SK-N-SH (cell line): ENCODE measurements around the gene SERPINE1. TPM values are rescaled to one million over a fixed set of nuclear protein-coding genes. Genes with fewer than 3 reads are reported as not detected.

Experiments used
- CTCF ChIA-PET: fragments of 300-600, 350-600 bp; formaldehyde crosslinking; extraction: SDS; loops from one replicate; lab custom pipeline; 2021; lab: Yijun Ruan, JAX
- POLR2A ChIA-PET: fragments of 350-600 bp; sonication (Branson Sonifier 250); formaldehyde crosslinking; extraction: SDS; loops from one replicate; lab custom pipeline; 2020; ENCODE audit warnings: antibody characterized with exemption, inconsistent platforms; lab: Yijun Ruan, JAX
- DNase-seq: peaks from one replicate; pipeline ENCODE4 v3.0.0; 2012
- H2AFZ ChIP-seq: fragments of 200-600 bp; sonication (generic); 2 replicates; pipeline ENCODE4 v1.8.1; 2016; ENCODE audit warnings: antibody characterized with exemption, mild to moderate bottlenecking, low read depth
- H3F3A ChIP-seq: fragments of 200-600 bp; sonication (generic); replicated peaks from 2 replicates; pipeline ENCODE3; 2016; ENCODE audit warnings: antibody characterized with exemption, mild to moderate bottlenecking; ENCODE audit not compliant: insufficient read depth
- H3K27ac ChIP-seq, 2 experiments: fragments of 200-500 bp in 1 of 2; fragments of 200-600 bp in 1 of 2; sonication (Bioruptor generic) in 1 of 2; sonication (generic), shearing (Covaris generic) in 1 of 2; 2 replicates each; pipeline versions ENCODE4 v1.5.1 to v1.6.1; 2014 to 2016; ENCODE audit warnings: low read depth in 2 of 2, inconsistent platforms in 1 of 2, low read length in 1 of 2, mild to moderate bottlenecking in 1 of 2, mixed read lengths in 1 of 2
- H3K27me3 ChIP-seq: fragments of 200-600 bp; sonication (generic), shearing (Covaris generic); 2 replicates; pipeline ENCODE4 v1.6.1; 2016; ENCODE audit warnings: mixed run types; ENCODE audit not compliant: insufficient read depth
- H3K36me3 ChIP-seq, 2 experiments: fragments of 200-500 bp in 1 of 2; fragments of 200-600 bp in 1 of 2; sonication (Bioruptor generic) in 1 of 2; sonication (generic) in 1 of 2; replicated peaks in 1 of 2; 2 replicates each; pipeline versions ENCODE3 to v1.5.1; 2014 to 2016; ENCODE audit warnings: low read length in 1 of 2, mild to moderate bottlenecking in 1 of 2; ENCODE audit not compliant: insufficient read depth in 2 of 2, control insufficient read depth in 1 of 2
- H3K4me1 ChIP-seq, 2 experiments: fragments of 200-500 bp in 1 of 2; fragments of 200-600 bp in 1 of 2; sonication (Bioruptor generic) in 1 of 2; sonication (generic), shearing (Covaris generic) in 1 of 2; 2 replicates each; pipeline versions ENCODE4 v1.5.1 to v1.6.1; 2014 to 2016; ENCODE audit warnings: low read depth in 1 of 2, low read length in 1 of 2, mixed run types in 1 of 2; ENCODE audit not compliant: insufficient read depth in 2 of 2, control insufficient read depth in 1 of 2
- H3K4me2 ChIP-seq: fragments of 200-600 bp; sonication (generic), shearing (Covaris generic); 2 replicates; pipeline ENCODE4 v1.6.1; 2017; ENCODE audit warnings: mixed run types
- H3K4me3 ChIP-seq, 2 experiments: fragments of 200-500 bp in 1 of 2; fragments of 200-600 bp in 1 of 2; sonication (Bioruptor generic) in 1 of 2; sonication (generic), shearing (Covaris generic) in 1 of 2; 2 replicates each; pipeline versions ENCODE4 v1.5.1 to v1.8.1; 2014 to 2016; ENCODE audit warnings: low read depth in 2 of 2, inconsistent platforms in 1 of 2, low read length in 1 of 2, mild to moderate bottlenecking in 1 of 2, mixed read lengths in 1 of 2, moderate library complexity in 1 of 2
- H3K79me2 ChIP-seq: fragments of 200-600 bp; sonication (generic); 2 replicates; pipeline ENCODE4 v1.8.1; 2017; ENCODE audit warnings: mild to moderate bottlenecking; ENCODE audit not compliant: insufficient read depth
- H3K9ac ChIP-seq: fragments of 200-600 bp; sonication (generic); 2 replicates; pipeline ENCODE4 v1.6.1; 2017; ENCODE audit warnings: mixed run types
- H3K9me2 ChIP-seq: fragments of 200-600 bp; sonication (generic); 2 replicates; pipeline ENCODE4 v1.6.1; 2017; ENCODE audit warnings: mixed run types
- H3K9me3 ChIP-seq: fragments of 200-600 bp; sonication (generic); 2 replicates; pipeline ENCODE4 v1.6.1; 2017; ENCODE audit warnings: mixed run types, mild to moderate bottlenecking, moderate library complexity
- H4K20me1 ChIP-seq: fragments of 200-600 bp; sonication (generic); 2 replicates; pipeline ENCODE4 v1.6.1; 2017; ENCODE audit warnings: mild to moderate bottlenecking, mixed run types; ENCODE audit not compliant: insufficient read depth
- EP300 ChIP-seq, 2 experiments: IDR thresholded peaks; 2 replicates each; pipeline versions ENCODE4 v1.4.0 to v1.6.1; 2012; ENCODE audit warnings: borderline replicate concordance in 1 of 2, low read depth in 1 of 2, low read length in 1 of 2
- GATA2 ChIP-seq: sonication (generic); formaldehyde crosslinking; IDR thresholded peaks from 2 replicates; pipeline ENCODE4 v1.5.0; 2020; ENCODE audit warnings: mild to moderate bottlenecking, missing genetic modification reagents
- JUND ChIP-seq: IDR thresholded peaks from 2 replicates; pipeline ENCODE4 v1.4.0; 2012
- MXI1 ChIP-seq: IDR thresholded peaks from 2 replicates; pipeline ENCODE4 v1.6.1; 2012; ENCODE audit warnings: mild to moderate bottlenecking, low read depth, low read length, improper control_type of control experiment
- NFIC ChIP-seq: IDR thresholded peaks from 2 replicates; pipeline ENCODE4 v1.4.0; 2012; ENCODE audit warnings: borderline replicate concordance
- NRF1 ChIP-seq: IDR thresholded peaks from 2 replicates; pipeline ENCODE4 v1.6.1; 2012; ENCODE audit warnings: low read depth, mild to moderate bottlenecking, low read length
- POLR2AphosphoS5 ChIP-seq: IDR thresholded peaks from 2 replicates; pipeline ENCODE4 v1.6.1; 2012; ENCODE audit warnings: low read depth, low read length
- RCOR1 ChIP-seq: fragments of 150-350 bp; IDR thresholded peaks from 2 replicates; pipeline ENCODE4 v1.6.1; 2017; ENCODE audit warnings: antibody characterized with exemption, low read length
- SMC3 ChIP-seq: IDR thresholded peaks from 2 replicates; pipeline ENCODE4 v1.6.1; 2012; ENCODE audit warnings: low read depth, low read length, improper control_type of control experiment
- TAF1 ChIP-seq: IDR thresholded peaks from 2 replicates; pipeline ENCODE4 v1.6.1; 2012; ENCODE audit warnings: low read depth, mild to moderate bottlenecking, low read length, moderate library complexity, borderline replicate concordance
- TCF12 ChIP-seq: IDR thresholded peaks from 2 replicates; pipeline ENCODE4 v1.4.0; 2012
- WGBS: methylation state at CpG from one replicate; pipeline ENCODE4 v1.1.6; 2017; ENCODE audit warnings: low lambda C conversion rate; 5-methylcytosine and 5-hydroxymethylcytosine counted together
- polyA plus RNA-seq, 3 experiments: library from polyadenylated mRNA; depleted of rRNA; stranded (reverse); fragments of >200 nt; gene quantifications; 2 replicates each; pipeline ENCODE4 v1.2.3, GENCODE V29; 2012
- small RNA-seq, 7 experiments: library from RNA; depleted of rRNA; stranded (forward); fragments of <200 nt; gene quantifications; one replicate each; pipeline ENCODE3, GENCODE V24; 2012
- TF ChIP-seq, protein P1 (sequence below): fragments of 150-350 bp; IDR thresholded peaks from 2 replicates; pipeline ENCODE4 v1.6.1; 2016; ENCODE audit warnings: mild to moderate bottlenecking, low read depth, low read length
- TF ChIP-seq, protein P2 (sequence below): IDR thresholded peaks from 2 replicates; pipeline ENCODE4 v1.4.0; 2012; ENCODE audit warnings: low read depth, borderline replicate concordance
- TF ChIP-seq, protein P3 (sequence below): IDR thresholded peaks from 2 replicates; pipeline ENCODE4 v1.6.1; 2012; ENCODE audit warnings: mild to moderate bottlenecking, low read depth, low read length, moderate library complexity

The SERPINE1 gene
- polyA plus RNA-seq, 1 of the 3 experiments (the other 2 are of a cell fraction): 4,174 TPM

DNA sequence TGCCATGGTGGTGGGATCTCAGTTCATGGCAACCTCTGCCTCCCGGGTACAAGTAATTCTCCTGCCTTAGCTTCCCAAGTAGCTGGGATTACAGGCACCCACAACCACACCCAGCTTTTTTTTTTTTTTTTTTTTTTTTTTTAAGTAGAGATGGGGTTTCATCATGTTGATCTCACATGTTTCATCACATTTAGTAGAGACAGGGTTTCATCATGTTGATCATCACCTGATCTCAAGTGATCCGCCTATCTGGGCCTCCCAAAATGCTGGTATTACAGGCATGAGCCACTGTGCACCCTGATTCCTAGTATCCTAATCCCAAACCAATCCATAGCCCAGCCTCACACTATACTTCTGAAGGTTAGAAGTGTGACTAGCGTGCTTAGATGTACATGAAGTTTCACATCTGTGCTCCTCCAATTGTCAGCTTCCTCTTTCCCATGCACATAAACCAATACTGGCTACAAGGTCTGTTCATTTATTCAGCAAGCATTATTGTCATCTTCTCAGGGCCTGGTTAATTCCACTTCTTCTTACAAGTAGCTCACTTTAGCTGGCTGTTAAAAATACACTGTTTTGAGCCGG is 60.0 kb downstream of the SERPINE1 start:
- ChIA-PET CTCF (interaction anchor here (0.9 to 7.2 kb wide), 8 partner anchors 10 to 57 kb away, joined by 3 to 51 read pairs (median 3); partner anchors contain the start of gene MOGAT3), POLR2A (no interaction called here)
- TF ChIP-seq SMC3 (no peak), RCOR1 (no peak), TCF12 (no peak), GATA2 (CRISPR knock-in tag) (no peak), NFIC (no peak), POLR2AphosphoS5 (no peak), EP300 (IDR thresholded peaks at IDR 0.05; ENCODE audit: borderline replicate concordance in 1 of 2, low read depth in 1 of 2, low read length in 1 of 2) (no peak), JUND (no peak), NRF1 (no peak), MXI1 (no peak), TAF1 (no peak)
- TF ChIP-seq, protein P1, sequence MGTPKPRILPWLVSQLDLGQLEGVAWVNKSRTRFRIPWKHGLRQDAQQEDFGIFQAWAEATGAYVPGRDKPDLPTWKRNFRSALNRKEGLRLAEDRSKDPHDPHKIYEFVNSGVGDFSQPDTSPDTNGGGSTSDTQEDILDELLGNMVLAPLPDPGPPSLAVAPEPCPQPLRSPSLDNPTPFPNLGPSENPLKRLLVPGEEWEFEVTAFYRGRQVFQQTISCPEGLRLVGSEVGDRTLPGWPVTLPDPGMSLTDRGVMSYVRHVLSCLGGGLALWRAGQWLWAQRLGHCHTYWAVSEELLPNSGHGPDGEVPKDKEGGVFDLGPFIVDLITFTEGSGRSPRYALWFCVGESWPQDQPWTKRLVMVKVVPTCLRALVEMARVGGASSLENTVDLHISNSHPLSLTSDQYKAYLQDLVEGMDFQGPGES: no peak
- TF ChIP-seq, protein P2, sequence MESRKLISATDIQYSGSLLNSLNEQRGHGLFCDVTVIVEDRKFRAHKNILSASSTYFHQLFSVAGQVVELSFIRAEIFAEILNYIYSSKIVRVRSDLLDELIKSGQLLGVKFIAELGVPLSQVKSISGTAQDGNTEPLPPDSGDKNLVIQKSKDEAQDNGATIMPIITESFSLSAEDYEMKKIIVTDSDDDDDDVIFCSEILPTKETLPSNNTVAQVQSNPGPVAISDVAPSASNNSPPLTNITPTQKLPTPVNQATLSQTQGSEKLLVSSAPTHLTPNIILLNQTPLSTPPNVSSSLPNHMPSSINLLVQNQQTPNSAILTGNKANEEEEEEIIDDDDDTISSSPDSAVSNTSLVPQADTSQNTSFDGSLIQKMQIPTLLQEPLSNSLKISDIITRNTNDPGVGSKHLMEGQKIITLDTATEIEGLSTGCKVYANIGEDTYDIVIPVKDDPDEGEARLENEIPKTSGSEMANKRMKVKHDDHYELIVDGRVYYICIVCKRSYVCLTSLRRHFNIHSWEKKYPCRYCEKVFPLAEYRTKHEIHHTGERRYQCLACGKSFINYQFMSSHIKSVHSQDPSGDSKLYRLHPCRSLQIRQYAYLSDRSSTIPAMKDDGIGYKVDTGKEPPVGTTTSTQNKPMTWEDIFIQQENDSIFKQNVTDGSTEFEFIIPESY: no peak
- TF ChIP-seq, protein P3, sequence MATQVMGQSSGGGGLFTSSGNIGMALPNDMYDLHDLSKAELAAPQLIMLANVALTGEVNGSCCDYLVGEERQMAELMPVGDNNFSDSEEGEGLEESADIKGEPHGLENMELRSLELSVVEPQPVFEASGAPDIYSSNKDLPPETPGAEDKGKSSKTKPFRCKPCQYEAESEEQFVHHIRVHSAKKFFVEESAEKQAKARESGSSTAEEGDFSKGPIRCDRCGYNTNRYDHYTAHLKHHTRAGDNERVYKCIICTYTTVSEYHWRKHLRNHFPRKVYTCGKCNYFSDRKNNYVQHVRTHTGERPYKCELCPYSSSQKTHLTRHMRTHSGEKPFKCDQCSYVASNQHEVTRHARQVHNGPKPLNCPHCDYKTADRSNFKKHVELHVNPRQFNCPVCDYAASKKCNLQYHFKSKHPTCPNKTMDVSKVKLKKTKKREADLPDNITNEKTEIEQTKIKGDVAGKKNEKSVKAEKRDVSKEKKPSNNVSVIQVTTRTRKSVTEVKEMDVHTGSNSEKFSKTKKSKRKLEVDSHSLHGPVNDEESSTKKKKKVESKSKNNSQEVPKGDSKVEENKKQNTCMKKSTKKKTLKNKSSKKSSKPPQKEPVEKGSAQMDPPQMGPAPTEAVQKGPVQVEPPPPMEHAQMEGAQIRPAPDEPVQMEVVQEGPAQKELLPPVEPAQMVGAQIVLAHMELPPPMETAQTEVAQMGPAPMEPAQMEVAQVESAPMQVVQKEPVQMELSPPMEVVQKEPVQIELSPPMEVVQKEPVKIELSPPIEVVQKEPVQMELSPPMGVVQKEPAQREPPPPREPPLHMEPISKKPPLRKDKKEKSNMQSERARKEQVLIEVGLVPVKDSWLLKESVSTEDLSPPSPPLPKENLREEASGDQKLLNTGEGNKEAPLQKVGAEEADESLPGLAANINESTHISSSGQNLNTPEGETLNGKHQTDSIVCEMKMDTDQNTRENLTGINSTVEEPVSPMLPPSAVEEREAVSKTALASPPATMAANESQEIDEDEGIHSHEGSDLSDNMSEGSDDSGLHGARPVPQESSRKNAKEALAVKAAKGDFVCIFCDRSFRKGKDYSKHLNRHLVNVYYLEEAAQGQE: no peak
- Histone ChIP-seq H3K4me2 (no peak overlapping the region), H4K20me1 (no peaks in the 10 kb centered on the region), H2AFZ (no peak overlapping the region), H3K9me3 (no peaks in the 10 kb centered on the region), H3K36me3 (no peaks in the 10 kb centered on the region), H3K79me2 (no peaks in the 10 kb centered on the region), H3K9ac (no peak overlapping the region), H3K27me3 (no peaks in the 10 kb centered on the region), H3F3A (peaks cover 16% of the 10 kb centered on the region), H3K4me3 (no peak overlapping the region), H3K27ac (no peak overlapping the region), H3K9me2 (no peaks in the 10 kb centered on the region), H3K4me1 (peaks cover 0 to 3% of the 10 kb centered on the region in 2 experiments; a peak in 1 of 4 replicates)
- no peak for DNase-seq
- 90% methylated on average over 4 of the region's 4 CpGs for WGBS

Small RNAs within 50 kb of the gene (small RNA-seq; reads per million reads assigned to genes)
- 0 to 0.39 (median 0) reads per million in 7 experiments for gene MIR4653

Other genes starting within 250 kb of the SERPINE1 start
- 4.5 and 5.6 TPM in 2 replicates for gene UFSP1, start 237.4 kb upstream of the SERPINE1 start, polyA plus RNA-seq (2012; rRNA removed)
- gene ACHE, start 231.2 kb upstream of the SERPINE1 start, polyA plus RNA-seq (2012; rRNA removed): 1.8 and 2.1 TPM in 2 replicates
- 0.03 and 0.11 TPM in 2 replicates for gene MUC3A, start 177.6 kb upstream of the SERPINE1 start, polyA plus RNA-seq (2012; rRNA removed)
- 0.18 TPM in 1 of 2 replicates, not detected in the other for gene MUC12, start 157.5 kb upstream of the SERPINE1 start, polyA plus RNA-seq (2012; rRNA removed)
- not detected in 2 replicates for gene MUC17, start 107.0 kb upstream of the SERPINE1 start, polyA plus RNA-seq (2012; rRNA removed)
- 2.5 and 2.9 TPM in 2 replicates for gene TRIM56, start 41.6 kb upstream of the SERPINE1 start, polyA plus RNA-seq (2012; rRNA removed)
- gene AP1S1, start 27.4 kb downstream of the SERPINE1 start, polyA plus RNA-seq (2012; rRNA removed): 616 and 704 TPM in 2 replicates
- 17.4 and 54.3 TPM in 2 replicates for gene VGF, start 38.5 kb downstream of the SERPINE1 start, polyA plus RNA-seq (2012; rRNA removed)
- gene NAT16, start 53.2 kb downstream of the SERPINE1 start, polyA plus RNA-seq (2012; rRNA removed): 0.64 and 0.68 TPM in 2 replicates
- not detected in 2 replicates for gene MOGAT3, start 73.9 kb downstream of the SERPINE1 start, polyA plus RNA-seq (2012; rRNA removed)
- 134 and 276 TPM in 2 replicates for gene PLOD3, start 90.5 kb downstream of the SERPINE1 start, polyA plus RNA-seq (2012; rRNA removed)
- gene ZNHIT1, start 91.1 kb downstream of the SERPINE1 start, polyA plus RNA-seq (2012; rRNA removed): 71.6 and 101 TPM in 2 replicates
- gene CLDN15, start 110.7 kb downstream of the SERPINE1 start, polyA plus RNA-seq (2012; rRNA removed): 24.0 and 29.0 TPM in 2 replicates
- gene FIS1, start 118.0 kb downstream of the SERPINE1 start, polyA plus RNA-seq (2012; rRNA removed): 1,071 and 1,313 TPM in 2 replicates
- 62.4 and 66.7 TPM in 2 replicates for gene IFT22, start 194.7 kb downstream of the SERPINE1 start, polyA plus RNA-seq (2012; rRNA removed)
- 0.05 and 0.06 TPM in 2 replicates for gene COL26A1, start 235.8 kb downstream of the SERPINE1 start, polyA plus RNA-seq (2012; rRNA removed)